GM12878 (cell line): Measurements from ENCODE around the gene FOXP3. TPM values are rescaled to one million over a fixed set of nuclear protein-coding genes. Genes with fewer than 3 reads are reported as not detected.

Experiments
- ATAC-seq: fragments of 200-7000 bp; cut with Tn5 transposase; 3 replicates; pipeline ENCODE4 v1.9.1; 2020; ENCODE audit warnings: mild to moderate bottlenecking, moderate library complexity
- BruUV-seq: library from RNA; stranded (reverse); fragments of 400-500 nt; replicated peaks from 2 replicates; lab custom pipeline; 2021; lab: Mats Ljungman, UMichigan
- CTCF ChIA-PET: fragments of 300-600 bp; sonication (Branson Sonifier 250); formaldehyde crosslinking; extraction: SDS; loops from one replicate; lab custom pipeline; 2021; ENCODE audit warnings: inconsistent platforms; lab: Yijun Ruan, JAX
- POLR2A ChIA-PET: fragments of 350-600 bp; formaldehyde crosslinking; extraction: SDS; loops from one replicate; lab custom pipeline; 2021; ENCODE audit warnings: inconsistent platforms; lab: Charles Lee
- RAD21 ChIA-PET: fragments of 300-600 bp; sonication (Branson Sonifier 250); formaldehyde crosslinking; loops from one replicate; lab custom pipeline; 2023; ENCODE audit warnings: antibody characterized with exemption; ENCODE audit not compliant: unreplicated experiment; lab: Charles Lee
- SMC1A ChIA-PET: fragments of 300-600 bp; sonication (Branson Sonifier 250); formaldehyde crosslinking; loops from one replicate; lab custom pipeline; 2023; ENCODE audit not compliant: unreplicated experiment, uncharacterized antibody; lab: Charles Lee
- DNase-seq: peaks from one replicate; pipeline ENCODE4 v3.0.0-alpha.2; 2011; ENCODE audit warnings: low read depth, low spot score
- FAIRE-seq: peaks from 3 replicates; lab custom pipeline; 2011; peaks lifted over from hg19 to GRCh38; lab: Jason Lieb, UNC
- H2AFZ ChIP-seq: 2 replicates; pipeline ENCODE4 v1.6.0; 2011; ENCODE audit warnings: low read depth, low read length, control low read depth; ENCODE audit not compliant: control insufficient read depth
- H3K27ac ChIP-seq: 2 replicates; pipeline ENCODE4 v1.5.1; 2011; ENCODE audit warnings: control low read depth; ENCODE audit not compliant: control insufficient read depth, insufficient read depth
- H3K27me3 ChIP-seq, 2 experiments: replicated peaks in 1 of 2; 2 replicates each; pipeline versions ENCODE4 v1.6.0 to v1.6.1; 2011; ENCODE audit warnings: low read length in 1 of 2; ENCODE audit not compliant: control insufficient read depth in 2 of 2, insufficient read depth in 2 of 2
- H3K36me3 ChIP-seq, 2 experiments: 2 replicates each; pipeline ENCODE4 v1.5.1; 2011; ENCODE audit warnings: low read length in 1 of 2; ENCODE audit not compliant: control insufficient read depth in 2 of 2, insufficient read depth in 2 of 2
- H3K4me1 ChIP-seq: 2 replicates; pipeline ENCODE4 v1.6.1; 2011; ENCODE audit warnings: mild to moderate bottlenecking, low read length, moderate library complexity, mixed read lengths; ENCODE audit not compliant: control insufficient read depth, insufficient read depth
- H3K4me2 ChIP-seq: 2 replicates; pipeline ENCODE4 v1.6.0; 2011; ENCODE audit warnings: control low read depth; ENCODE audit not compliant: control insufficient read depth, insufficient read depth
- H3K4me3 ChIP-seq: fragments of 200-600 bp; sonication (generic); 2 replicates; pipeline ENCODE4 v1.5.1; 2016
- H3K79me2 ChIP-seq: 2 replicates; pipeline ENCODE4 v1.6.0; 2011; ENCODE audit warnings: low read length; ENCODE audit not compliant: control insufficient read depth, insufficient read depth
- H3K9ac ChIP-seq: 2 replicates; pipeline ENCODE4 v1.8.0; 2011; ENCODE audit warnings: low read length, control low read depth, mixed read lengths; ENCODE audit not compliant: control insufficient read depth, insufficient read depth
- H3K9me3 ChIP-seq: replicated peaks from 3 replicates; pipeline ENCODE4 v1.5.1; 2011; ENCODE audit warnings: mild to moderate bottlenecking, low read length; ENCODE audit not compliant: control insufficient read depth, insufficient read depth
- H4K20me1 ChIP-seq: 2 replicates; pipeline ENCODE4 v1.6.0; 2011; ENCODE audit not compliant: control insufficient read depth, insufficient read depth
- CHD1 ChIP-seq: IDR thresholded peaks from 2 replicates; pipeline ENCODE4 v1.6.1; 2012; ENCODE audit warnings: low read depth, low read length, improper control_type of control experiment
- GATAD2B ChIP-seq: fragments of 450-650 bp; conservative IDR thresholded peaks from 2 replicates; pipeline ENCODE4 v1.6.1; 2017; ENCODE audit warnings: low read depth, mild to moderate bottlenecking, moderate library complexity
- IKZF1 ChIP-seq: fragments of 450-650 bp; conservative IDR thresholded peaks from 2 replicates; pipeline ENCODE4 v1.6.1; 2017; ENCODE audit warnings: antibody characterized with exemption, mild to moderate bottlenecking
- MEF2A ChIP-seq: IDR thresholded peaks from 2 replicates; pipeline ENCODE4 v1.6.1; 2011; ENCODE audit warnings: low read depth, mild to moderate bottlenecking, low read length, moderate library complexity; ENCODE audit not compliant: insufficient read depth
- MYB ChIP-seq: fragments of 150-350 bp; IDR thresholded peaks from 2 replicates; pipeline ENCODE4 v1.6.1; 2014; ENCODE audit warnings: mild to moderate bottlenecking, low read depth, low read length, borderline replicate concordance
- NR2C2 ChIP-seq: IDR thresholded peaks from 2 replicates; pipeline ENCODE4 v1.6.1; 2011; ENCODE audit warnings: borderline replicate concordance, low read depth; ENCODE audit not compliant: control insufficient read depth, insufficient read length
- PBX3 ChIP-seq: IDR thresholded peaks from 2 replicates; pipeline ENCODE4 v1.6.1; 2011; ENCODE audit warnings: mild to moderate bottlenecking, low read depth, low read length, moderate library complexity; ENCODE audit not compliant: insufficient replicate concordance
- POLR2A ChIP-seq: IDR thresholded peaks from 2 replicates; pipeline ENCODE4 v1.6.1; 2011; ENCODE audit warnings: low read depth, mild to moderate bottlenecking, low read length
- RFX5 ChIP-seq: IDR thresholded peaks from 2 replicates; pipeline ENCODE4 v1.6.1; 2011; ENCODE audit warnings: low read depth, low read length, improper control_type of control experiment
- TCF7 ChIP-seq: IDR thresholded peaks from 2 replicates; pipeline ENCODE4 v1.6.1; 2014; ENCODE audit warnings: antibody characterized with exemption, borderline replicate concordance
- YBX1 ChIP-seq: fragments of 450-650 bp; IDR thresholded peaks from 2 replicates; pipeline ENCODE4 v1.6.1; 2016; ENCODE audit warnings: antibody characterized with exemption
- ZNF592 ChIP-seq: fragments of 450-650 bp; IDR thresholded peaks from 2 replicates; pipeline ENCODE4 v1.6.1; 2017; ENCODE audit warnings: mild to moderate bottlenecking, moderate library complexity
- ZZZ3 ChIP-seq: IDR thresholded peaks from 2 replicates; pipeline ENCODE4 v1.6.1; 2011; ENCODE audit warnings: low read depth; ENCODE audit not compliant: control insufficient read depth, insufficient read length
- WGBS: methylation state at CpG from one replicate; pipeline ENCODE4 v1.1.6; 2016; ENCODE audit warnings: low lambda C conversion rate; ENCODE audit not compliant: insufficient replicate concordance, insufficient coverage; ENCODE audit errors: missing lambda C conversion rate; 5-methylcytosine and 5-hydroxymethylcytosine counted together
- in situ Hi-C: fragments of 300-500 bp; cut with MboI; formaldehyde crosslinking; loops from 9 replicates; pipeline ENCODE4 v1.14.3; 2018; ENCODE audit warnings: mixed read lengths
- intact Hi-C: fragments of 100-400 bp; cut with micrococcal nuclease; formaldehyde crosslinking; loops from one replicate; pipeline ENCODE4 v1.14.2; 2022; ENCODE audit not compliant: unreplicated experiment
- polyA plus RNA-seq, 11 experiments: library from polyadenylated mRNA; depleted of rRNA in 4 of 11; unstranded in 6 of 11; stranded (reverse) in 5 of 11; fragments of >200 nt; fragmentation: Nextera tagmentation in 4 of 11; fragmentation: Illumina TruSeq in 1 of 11; extraction: Ambion mirVana in 4 of 11; extraction: Trizol in 1 of 11; gene quantifications; 1 replicate in 1 of 11; 2 replicates in 10 of 11; pipeline versions ENCODE4 v1.2.1 to v1.2.3, GENCODE V29; 2011 to 2016; ENCODE audit warnings: inconsistent platforms in 2 of 11, missing spikeins in 2 of 11, low read depth in 1 of 11
- total RNA-seq, 4 experiments: library from RNA; depleted of rRNA in 3 of 4; stranded (reverse); fragments of >200 nt in 3 of 4; fragmentation: Illumina TruSeq in 1 of 4; extraction: Trizol in 1 of 4; gene quantifications; 2 replicates each; pipeline versions ENCODE4 v1.2.1 to v1.2.3, GENCODE V29; 2013 to 2021

The FOXP3 gene
- total and polyA plus RNA-seq, 10 of the 15 experiments (the other 5 are each of a cell fraction or from before 2014, with no cell fraction given) = 0.02 to 0.21 (median 0.08) TPM; not detected in 3

- ChIA-PET CTCF (interaction anchor here (1.2 to 3.5 kb wide), 3 partner anchors 16 to 66 kb away, joined by 4 to 17 read pairs (median 5); no protein-coding TSS in a partner anchor), RAD21 (interaction anchor here (0.8 kb wide), 1 partner anchor 61 kb away, joined by 3 read pairs; no protein-coding TSS in a partner anchor), POLR2A (interaction anchor here (1.3 kb wide), 1 partner anchor 18 kb away, joined by 4 read pairs; no protein-coding TSS in a partner anchor), SMC1A (interaction anchor here (0.6 kb wide), 1 partner anchor 64 kb away, joined by 3 read pairs; no protein-coding TSS in a partner anchor)
- H2AFZ ChIP-seq = no peak overlapping the region
- no peaks in the 10 kb centered on the region for H3K36me3 ChIP-seq
- no peaks in the 10 kb centered on the region for H4K20me1 ChIP-seq
- no peaks in the 10 kb centered on the region for H3K79me2 ChIP-seq
- ATAC-seq (no peak), FAIRE-seq (no peak), DNase-seq (no peak)
- H3K27ac ChIP-seq = no peak overlapping the region
- H3K27me3 ChIP-seq = no peaks in the 10 kb centered on the region
- TF ChIP-seq ZZZ3 (no peak), MYB (no peak), PBX3 (no peak), NR2C2 (no peak)
- WGBS = 90% methylated on average over 5 of the region's 5 CpGs
- no peak overlapping the region for H3K9ac ChIP-seq
- in situ Hi-C loops = no loop called here
- BruUV-seq = no TSS peak
- intact Hi-C loops = no loop called here
- H3K9me3 ChIP-seq = no peaks in the 10 kb centered on the region
- no peak overlapping the region for H3K4me2 ChIP-seq
- H3K4me3 ChIP-seq = no peak overlapping the region
- no peaks in the 10 kb centered on the region for H3K4me1 ChIP-seq
These were observed 56.1 kb downstream of the FOXP3 start for GRCh38 chrX:49208399-49208798.

GRCh38 chrX:49206543-49206942 lies 58.0 kb downstream of the FOXP3 start:
- Histone ChIP-seq H3K4me2 (no peak overlapping the region), H3K4me3 (no peak overlapping the region), H3K36me3 (no peaks in the 10 kb centered on the region), H4K20me1 (no peaks in the 10 kb centered on the region), H3K4me1 (no peaks in the 10 kb centered on the region), H3K9ac (no peak overlapping the region), H3K27ac (no peak overlapping the region), H3K27me3 (no peaks in the 10 kb centered on the region), H3K9me3 (no peaks in the 10 kb centered on the region), H3K79me2 (no peaks in the 10 kb centered on the region), H2AFZ (no peak overlapping the region)
- ATAC-seq (no peak), DNase-seq (no peak), FAIRE-seq (no peak)
- RAD21 ChIA-PET = no interaction called here
- no TSS peak for BruUV-seq
- WGBS = 57% methylated on average over 7 of the region's 8 CpGs
- intact Hi-C loops = no loop called here
- CTCF ChIA-PET = no interaction called here
- in situ Hi-C loops = no loop called here
- POLR2A ChIA-PET = no interaction called here
- SMC1A ChIA-PET = no interaction called here
- TF ChIP-seq GATAD2B (no peak), YBX1 (no peak), RFX5 (no peak), MEF2A (no peak), CHD1 (no peak), ZNF592 (no peak), IKZF1 (no peak), POLR2A (no peak), TCF7 (no peak)
